GM12878 (cell line): ENCODE measurements around the gene NKD2. TPM values are rescaled to one million over a fixed set of nuclear protein-coding genes. Genes with fewer than 3 reads are reported as not detected.

Experiments
- ATAC-seq: fragments of 200-7000 bp; cut with Tn5 transposase; 3 replicates; pipeline ENCODE4 v1.9.1; 2020; ENCODE audit warnings: mild to moderate bottlenecking, moderate library complexity
- BruUV-seq: library from RNA; stranded (reverse); fragments of 400-500 nt; replicated peaks from 2 replicates; lab custom pipeline; 2021; lab: Mats Ljungman, UMichigan
- CTCF ChIA-PET: fragments of 300-600 bp; sonication (Branson Sonifier 250); formaldehyde crosslinking; extraction: SDS; loops from one replicate; lab custom pipeline; 2021; ENCODE audit warnings: inconsistent platforms; lab: Yijun Ruan, JAX
- POLR2A ChIA-PET: fragments of 350-600 bp; formaldehyde crosslinking; extraction: SDS; loops from one replicate; lab custom pipeline; 2021; ENCODE audit warnings: inconsistent platforms; lab: Charles Lee
- RAD21 ChIA-PET: fragments of 300-600 bp; sonication (Branson Sonifier 250); formaldehyde crosslinking; loops from one replicate; lab custom pipeline; 2023; ENCODE audit warnings: antibody characterized with exemption; ENCODE audit not compliant: unreplicated experiment; lab: Charles Lee
- SMC1A ChIA-PET: fragments of 300-600 bp; sonication (Branson Sonifier 250); formaldehyde crosslinking; loops from one replicate; lab custom pipeline; 2023; ENCODE audit not compliant: unreplicated experiment, uncharacterized antibody; lab: Charles Lee
- DNase-seq: peaks from one replicate; pipeline ENCODE4 v3.0.0-alpha.2; 2011; ENCODE audit warnings: low read depth, low spot score
- FAIRE-seq: peaks from 3 replicates; lab custom pipeline; 2011; peaks lifted over from hg19 to GRCh38; lab: Jason Lieb, UNC
- H2AFZ ChIP-seq: 2 replicates; pipeline ENCODE4 v1.6.0; 2011; ENCODE audit warnings: low read depth, low read length, control low read depth; ENCODE audit not compliant: control insufficient read depth
- H3K27ac ChIP-seq: 2 replicates; pipeline ENCODE4 v1.5.1; 2011; ENCODE audit warnings: control low read depth; ENCODE audit not compliant: control insufficient read depth, insufficient read depth
- H3K27me3 ChIP-seq, 2 experiments: replicated peaks in 1 of 2; 2 replicates each; pipeline versions ENCODE4 v1.6.0 to v1.6.1; 2011; ENCODE audit warnings: low read length in 1 of 2; ENCODE audit not compliant: control insufficient read depth in 2 of 2, insufficient read depth in 2 of 2
- H3K36me3 ChIP-seq, 2 experiments: 2 replicates each; pipeline ENCODE4 v1.5.1; 2011; ENCODE audit warnings: low read length in 1 of 2; ENCODE audit not compliant: control insufficient read depth in 2 of 2, insufficient read depth in 2 of 2
- H3K4me1 ChIP-seq: 2 replicates; pipeline ENCODE4 v1.6.1; 2011; ENCODE audit warnings: mild to moderate bottlenecking, low read length, moderate library complexity, mixed read lengths; ENCODE audit not compliant: control insufficient read depth, insufficient read depth
- H3K4me2 ChIP-seq: 2 replicates; pipeline ENCODE4 v1.6.0; 2011; ENCODE audit warnings: control low read depth; ENCODE audit not compliant: control insufficient read depth, insufficient read depth
- H3K4me3 ChIP-seq: fragments of 200-600 bp; sonication (generic); 2 replicates; pipeline ENCODE4 v1.5.1; 2016
- H3K79me2 ChIP-seq: 2 replicates; pipeline ENCODE4 v1.6.0; 2011; ENCODE audit warnings: low read length; ENCODE audit not compliant: control insufficient read depth, insufficient read depth
- H3K9ac ChIP-seq: 2 replicates; pipeline ENCODE4 v1.8.0; 2011; ENCODE audit warnings: low read length, control low read depth, mixed read lengths; ENCODE audit not compliant: control insufficient read depth, insufficient read depth
- H3K9me3 ChIP-seq: replicated peaks from 3 replicates; pipeline ENCODE4 v1.5.1; 2011; ENCODE audit warnings: mild to moderate bottlenecking, low read length; ENCODE audit not compliant: control insufficient read depth, insufficient read depth
- H4K20me1 ChIP-seq: 2 replicates; pipeline ENCODE4 v1.6.0; 2011; ENCODE audit not compliant: control insufficient read depth, insufficient read depth
- BACH1 ChIP-seq: fragments of 450-650 bp; IDR thresholded peaks from 2 replicates; pipeline ENCODE4 v1.6.1; 2017; ENCODE audit warnings: mild to moderate bottlenecking, borderline replicate concordance
- CHD4 ChIP-seq: fragments of 200-600 bp; sonication (generic); IDR thresholded peaks from 2 replicates; pipeline ENCODE4 v1.6.1; 2016; ENCODE audit warnings: mild to moderate bottlenecking
- EED ChIP-seq: sonication (generic); IDR thresholded peaks from 2 replicates; pipeline ENCODE4 v1.6.1; 2016; ENCODE audit warnings: antibody characterized with exemption, low read depth
- FOS ChIP-seq: IDR thresholded peaks from 3 replicates; pipeline ENCODE4 v1.6.1; 2011; ENCODE audit warnings: borderline replicate concordance; ENCODE audit not compliant: insufficient read length; ENCODE audit errors: extremely low read depth
- GATAD2B ChIP-seq: fragments of 450-650 bp; conservative IDR thresholded peaks from 2 replicates; pipeline ENCODE4 v1.6.1; 2017; ENCODE audit warnings: low read depth, mild to moderate bottlenecking, moderate library complexity
- MEF2B ChIP-seq: fragments of 450-650 bp; IDR thresholded peaks from 2 replicates; pipeline ENCODE4 v1.6.1; 2018; ENCODE audit warnings: mild to moderate bottlenecking, moderate library complexity; ENCODE audit not compliant: partially characterized antibody, poor library complexity, severe bottlenecking
- NFYA ChIP-seq: IDR thresholded peaks from 2 replicates; pipeline ENCODE4 v1.6.1; 2011; ENCODE audit warnings: low read depth, mild to moderate bottlenecking, low read length, improper control_type of control experiment, borderline replicate concordance
- PKNOX1 ChIP-seq: fragments of 450-650 bp; IDR thresholded peaks from 2 replicates; pipeline ENCODE4 v1.6.1; 2016; ENCODE audit warnings: mild to moderate bottlenecking
- POLR2A ChIP-seq: IDR thresholded peaks from 2 replicates; pipeline ENCODE4 v1.6.1; 2011; ENCODE audit warnings: low read depth, mild to moderate bottlenecking, low read length
- SKIL ChIP-seq: fragments of 450-650 bp; IDR thresholded peaks from 2 replicates; pipeline ENCODE4 v1.6.1; 2017; ENCODE audit warnings: mild to moderate bottlenecking, low read depth, inconsistent platforms; ENCODE audit not compliant: poor library complexity, severe bottlenecking
- SRF ChIP-seq, 2 experiments: IDR thresholded peaks; 2 replicates each; pipeline ENCODE4 v1.6.1; 2011; ENCODE audit warnings: low read depth in 2 of 2, low read length in 2 of 2, mild to moderate bottlenecking in 1 of 2, moderate library complexity in 1 of 2
- TAF1 ChIP-seq: IDR thresholded peaks from 2 replicates; pipeline ENCODE4 v1.6.1; 2011; ENCODE audit warnings: mild to moderate bottlenecking, low read depth, low read length, borderline replicate concordance
- TCF12 ChIP-seq: IDR thresholded peaks from 2 replicates; pipeline ENCODE4 v1.6.1; 2011; ENCODE audit warnings: low read depth, mild to moderate bottlenecking, low read length
- TCF3 ChIP-seq: IDR thresholded peaks from 2 replicates; pipeline ENCODE4 v1.6.1; 2012; ENCODE audit warnings: low read depth, mild to moderate bottlenecking, low read length, borderline replicate concordance; ENCODE audit not compliant: insufficient read depth
- ZBED1 ChIP-seq: IDR thresholded peaks from 2 replicates; pipeline ENCODE4 v1.6.1; 2016; ENCODE audit warnings: borderline replicate concordance
- ZNF24 ChIP-seq: fragments of 450-650 bp; IDR thresholded peaks from 2 replicates; pipeline ENCODE4 v1.6.1; 2017; ENCODE audit warnings: antibody characterized with exemption, mild to moderate bottlenecking
- ZZZ3 ChIP-seq: IDR thresholded peaks from 2 replicates; pipeline ENCODE4 v1.6.1; 2011; ENCODE audit warnings: low read depth; ENCODE audit not compliant: control insufficient read depth, insufficient read length
- WGBS: methylation state at CpG from one replicate; pipeline ENCODE4 v1.1.6; 2016; ENCODE audit warnings: low lambda C conversion rate; ENCODE audit not compliant: insufficient replicate concordance, insufficient coverage; ENCODE audit errors: missing lambda C conversion rate; 5-methylcytosine and 5-hydroxymethylcytosine counted together
- in situ Hi-C: fragments of 300-500 bp; cut with MboI; formaldehyde crosslinking; loops from 9 replicates; pipeline ENCODE4 v1.14.3; 2018; ENCODE audit warnings: mixed read lengths
- intact Hi-C: fragments of 100-400 bp; cut with micrococcal nuclease; formaldehyde crosslinking; loops from one replicate; pipeline ENCODE4 v1.14.2; 2022; ENCODE audit not compliant: unreplicated experiment
- polyA plus RNA-seq, 11 experiments: library from polyadenylated mRNA; depleted of rRNA in 4 of 11; unstranded in 6 of 11; stranded (reverse) in 5 of 11; fragments of >200 nt; fragmentation: Nextera tagmentation in 4 of 11; fragmentation: Illumina TruSeq in 1 of 11; extraction: Ambion mirVana in 4 of 11; extraction: Trizol in 1 of 11; gene quantifications; 1 replicate in 1 of 11; 2 replicates in 10 of 11; pipeline versions ENCODE4 v1.2.1 to v1.2.3, GENCODE V29; 2011 to 2016; ENCODE audit warnings: inconsistent platforms in 2 of 11, missing spikeins in 2 of 11, low read depth in 1 of 11
- total RNA-seq, 4 experiments: library from RNA; depleted of rRNA in 3 of 4; stranded (reverse); fragments of >200 nt in 3 of 4; fragmentation: Illumina TruSeq in 1 of 4; extraction: Trizol in 1 of 4; gene quantifications; 2 replicates each; pipeline versions ENCODE4 v1.2.1 to v1.2.3, GENCODE V29; 2013 to 2021
- TF ChIP-seq, protein P1 (sequence below): fragments of 450-650 bp; IDR thresholded peaks from 2 replicates; pipeline ENCODE4 v1.6.1; 2017; ENCODE audit warnings: low read depth, mild to moderate bottlenecking, moderate library complexity

Gene NKD2
- total and polyA plus RNA-seq, 10 of the 15 experiments (the other 5 are each of a cell fraction or from before 2014, with no cell fraction given), result 0.20 to 0.83 (median 0.26) TPM; not detected in 7

DNA sequence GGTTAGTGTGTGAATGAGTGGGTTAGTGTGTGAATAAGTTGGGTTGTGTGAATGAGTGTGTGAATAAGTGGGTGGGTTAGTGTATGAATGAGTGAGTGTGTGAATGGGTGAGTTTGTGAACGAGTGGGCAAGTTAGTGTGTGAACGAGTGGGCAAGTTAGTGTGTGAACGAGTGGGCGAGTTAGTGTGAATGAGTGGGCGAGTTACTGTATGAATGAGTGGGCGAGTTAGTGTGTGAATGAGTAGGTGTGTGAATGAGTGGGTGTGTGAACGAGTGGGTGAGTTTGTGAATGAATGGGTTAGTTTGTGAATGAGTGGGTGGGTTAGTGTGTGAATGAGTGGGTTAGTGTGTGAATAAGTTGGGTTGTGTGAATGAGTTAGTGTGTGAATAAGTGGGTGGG is 34.7 kb downstream of the NKD2 start:
- H3K79me2 ChIP-seq, result no peaks in the 10 kb centered on the region
- no peak for ATAC-seq
- H3K27me3 ChIP-seq, result no peaks in the 10 kb centered on the region
- intact Hi-C loops, result no loop called here
- no peaks in the 10 kb centered on the region; the same call in 2 of the 3 replicates for H3K9me3 ChIP-seq
- no peaks in the 10 kb centered on the region for H4K20me1 ChIP-seq
- no peak overlapping the region for H2AFZ ChIP-seq
- BruUV-seq, result no TSS peak
- SMC1A ChIA-PET, result no interaction called here
- no peaks in the 10 kb centered on the region for H3K36me3 ChIP-seq
- in situ Hi-C loops, result no loop called here
- no peak overlapping the region for H3K4me3 ChIP-seq
- no peak for DNase-seq
- H3K4me1 ChIP-seq, result no peaks in the 10 kb centered on the region
- CTCF ChIA-PET, result no interaction called here
- FAIRE-seq, result no peak
- TF ChIP-seq ZBED1 (no peak), NFYA (no peak), POLR2A (no peak), ZNF24 (no peak), TCF3 (no peak), ZZZ3 (no peak), PKNOX1 (no peak), TCF12 (no peak), BACH1 (no peak), FOS (no peak), MEF2B (no peak), TAF1 (no peak), CHD4 (no peak), SRF (IDR thresholded peaks at IDR 0.05; ENCODE audit: low read depth in 2 of 2, low read length in 2 of 2) (no peak), GATAD2B (no peak), EED (no peak), SKIL (no peak)
- TF ChIP-seq, protein P1, sequence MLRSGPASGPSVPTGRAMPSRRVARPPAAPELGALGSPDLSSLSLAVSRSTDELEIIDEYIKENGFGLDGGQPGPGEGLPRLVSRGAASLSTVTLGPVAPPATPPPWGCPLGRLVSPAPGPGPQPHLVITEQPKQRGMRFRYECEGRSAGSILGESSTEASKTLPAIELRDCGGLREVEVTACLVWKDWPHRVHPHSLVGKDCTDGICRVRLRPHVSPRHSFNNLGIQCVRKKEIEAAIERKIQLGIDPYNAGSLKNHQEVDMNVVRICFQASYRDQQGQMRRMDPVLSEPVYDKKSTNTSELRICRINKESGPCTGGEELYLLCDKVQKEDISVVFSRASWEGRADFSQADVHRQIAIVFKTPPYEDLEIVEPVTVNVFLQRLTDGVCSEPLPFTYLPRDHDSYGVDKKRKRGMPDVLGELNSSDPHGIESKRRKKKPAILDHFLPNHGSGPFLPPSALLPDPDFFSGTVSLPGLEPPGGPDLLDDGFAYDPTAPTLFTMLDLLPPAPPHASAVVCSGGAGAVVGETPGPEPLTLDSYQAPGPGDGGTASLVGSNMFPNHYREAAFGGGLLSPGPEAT, result no peak
- WGBS, result 40% methylated on average over 7 of the region's 7 CpGs
- H3K4me2 ChIP-seq, result no peak overlapping the region
- H3K27ac ChIP-seq, result no peak overlapping the region
- RAD21 ChIA-PET, result no interaction called here
- POLR2A ChIA-PET, result no interaction called here
- no peak overlapping the region for H3K9ac ChIP-seq
